ENCODE measurements around the gene NR1I3. TPM values are rescaled to one million over a fixed set of nuclear protein-coding genes. Genes with fewer than 3 reads are reported as not detected.

The NR1I3 gene
- total and polyA plus RNA-seq, 2 donors (not counting 1 experiment from before 2014, with no cell fraction given) = not detected

- H3K4me1 ChIP-seq (ENCODE audit: control insufficient read depth in 2 of 2, insufficient read depth in 2 of 2, low read length in 2 of 2) = no peaks in the 10 kb centered on the region
- ChIA-PET CTCF (no interaction called here), POLR2A (no interaction called here)
- no peaks in the 10 kb centered on the region for H4K20me1 ChIP-seq (ENCODE audit: control insufficient read depth, insufficient read depth, low read length, poor library complexity, severe bottlenecking)
- H3K4me3 ChIP-seq (ENCODE audit: control extremely low read depth in 1 of 5, extremely low read depth in 1 of 5, insufficient read depth in 1 of 5, low read depth in 2 of 5, low read length in 4 of 5) = no peak overlapping the region
- H3K27ac Mint-ChIP-seq = no peak overlapping the region
- no peaks in the 10 kb centered on the region for H3K9me3 Mint-ChIP-seq (ENCODE audit: insufficient read depth)
- intact Hi-C loops (cut with micrococcal nuclease) = no loop called here
- no peak overlapping the region for H3K27ac ChIP-seq (ENCODE audit: low read length in 2 of 2)
- no peak overlapping the region for H2AFZ ChIP-seq (ENCODE audit: insufficient read depth, low read depth, low read length, poor library complexity, severe bottlenecking)
- WGBS (ENCODE audit: insufficient coverage) = 89% methylated on average over 1 of the region's 5 CpGs
- H3K27me3 ChIP-seq (replicated peaks in 1 of 4; ENCODE audit: control extremely low read depth in 1 of 4, control insufficient read depth in 3 of 4, insufficient read depth in 4 of 4, low read length in 3 of 4) = no peaks in the 10 kb centered on the region
- H3K4me2 ChIP-seq (replicated peaks; ENCODE audit: low read depth, low read length, poor library complexity, severe bottlenecking) = no peak overlapping the region
- DNase-seq = no peak
- no peak for TF ChIP-seq EZH2 (IDR thresholded peaks at IDR 0.05; ENCODE audit: borderline replicate concordance, insufficient read depth, low read depth, low read length, poor library complexity, severe bottlenecking)
- TF ChIP-seq, protein P1, sequence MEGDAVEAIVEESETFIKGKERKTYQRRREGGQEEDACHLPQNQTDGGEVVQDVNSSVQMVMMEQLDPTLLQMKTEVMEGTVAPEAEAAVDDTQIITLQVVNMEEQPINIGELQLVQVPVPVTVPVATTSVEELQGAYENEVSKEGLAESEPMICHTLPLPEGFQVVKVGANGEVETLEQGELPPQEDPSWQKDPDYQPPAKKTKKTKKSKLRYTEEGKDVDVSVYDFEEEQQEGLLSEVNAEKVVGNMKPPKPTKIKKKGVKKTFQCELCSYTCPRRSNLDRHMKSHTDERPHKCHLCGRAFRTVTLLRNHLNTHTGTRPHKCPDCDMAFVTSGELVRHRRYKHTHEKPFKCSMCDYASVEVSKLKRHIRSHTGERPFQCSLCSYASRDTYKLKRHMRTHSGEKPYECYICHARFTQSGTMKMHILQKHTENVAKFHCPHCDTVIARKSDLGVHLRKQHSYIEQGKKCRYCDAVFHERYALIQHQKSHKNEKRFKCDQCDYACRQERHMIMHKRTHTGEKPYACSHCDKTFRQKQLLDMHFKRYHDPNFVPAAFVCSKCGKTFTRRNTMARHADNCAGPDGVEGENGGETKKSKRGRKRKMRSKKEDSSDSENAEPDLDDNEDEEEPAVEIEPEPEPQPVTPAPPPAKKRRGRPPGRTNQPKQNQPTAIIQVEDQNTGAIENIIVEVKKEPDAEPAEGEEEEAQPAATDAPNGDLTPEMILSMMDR (IDR thresholded peaks at IDR 0.05) = no peak
- H3K36me3 ChIP-seq (replicated peaks in 1 of 2; ENCODE audit: control extremely low read depth in 1 of 2, control insufficient read depth in 1 of 2, extremely low read depth in 1 of 2, insufficient read depth in 2 of 2, low read length in 1 of 2) = no peaks in the 10 kb centered on the region
- no peaks in the 10 kb centered on the region for H3K79me2 ChIP-seq (ENCODE audit: control insufficient read depth, insufficient read depth, low read length)
- no peak overlapping the region for H3K9ac ChIP-seq (ENCODE audit: low read length)
- no peaks in the 10 kb centered on the region for H3K9me3 ChIP-seq (ENCODE audit: control extremely low read depth in 1 of 3, control insufficient read depth in 2 of 3, insufficient read depth in 1 of 3, low read length in 2 of 3)
- ATAC-seq (ENCODE audit: low read depth) = no peak
- H3K4me1 Mint-ChIP-seq = peaks cover 8% of the 10 kb centered on the region
- H3K4me3 Mint-ChIP-seq = no peak overlapping the region
- H3K27me3 Mint-ChIP-seq = peaks cover 7% of the 10 kb centered on the region
Measured at GRCh38 chr1:161285521-161285920, 47.5 kb upstream of the NR1I3 start.

DNA sequence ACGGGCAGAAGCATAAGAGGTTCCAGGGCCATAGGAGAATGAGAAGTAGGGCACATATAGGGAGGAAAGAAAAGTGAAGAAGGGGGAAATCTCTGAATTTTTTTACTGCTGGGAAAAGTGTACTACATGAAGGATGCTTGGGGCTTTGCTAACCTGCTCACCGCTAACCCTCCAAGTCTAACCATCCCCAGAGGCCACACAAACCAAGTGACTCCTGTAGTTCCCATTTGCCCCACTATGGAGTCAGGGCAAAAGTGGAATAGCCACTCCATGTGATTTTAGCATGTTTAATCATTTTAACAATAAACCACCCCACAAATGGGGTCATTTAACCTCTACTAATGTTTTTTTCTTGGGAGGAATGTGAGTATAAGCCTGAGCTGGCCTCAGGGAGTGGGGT is 47.1 kb upstream of the NR1I3 start:
- no peaks in the 10 kb centered on the region for H3K9me3 ChIP-seq (ENCODE audit: control extremely low read depth in 1 of 3, control insufficient read depth in 2 of 3, insufficient read depth in 1 of 3, low read length in 2 of 3)
- H3K27me3 ChIP-seq (replicated peaks in 1 of 4; ENCODE audit: control extremely low read depth in 1 of 4, control insufficient read depth in 3 of 4, insufficient read depth in 4 of 4, low read length in 3 of 4) = no peaks in the 10 kb centered on the region
- H3K4me2 ChIP-seq (replicated peaks; ENCODE audit: low read depth, low read length, poor library complexity, severe bottlenecking) = no peak overlapping the region
- no peak overlapping the region for H2AFZ ChIP-seq (ENCODE audit: insufficient read depth, low read depth, low read length, poor library complexity, severe bottlenecking)
- no peaks in the 10 kb centered on the region for H3K4me1 ChIP-seq (ENCODE audit: control insufficient read depth in 2 of 2, insufficient read depth in 2 of 2, low read length in 2 of 2)
- no peak overlapping the region for H3K27ac ChIP-seq (ENCODE audit: low read length in 2 of 2)
- no peaks in the 10 kb centered on the region for H3K36me3 ChIP-seq (replicated peaks in 1 of 2; ENCODE audit: control extremely low read depth in 1 of 2, control insufficient read depth in 1 of 2, extremely low read depth in 1 of 2, insufficient read depth in 2 of 2, low read length in 1 of 2)
- H3K4me3 Mint-ChIP-seq = no peak overlapping the region
- ATAC-seq (ENCODE audit: low read depth) (no peak), DNase-seq (no peak)
- intact Hi-C loops (cut with micrococcal nuclease) = no loop called here
- H3K9me3 Mint-ChIP-seq (ENCODE audit: insufficient read depth) = no peaks in the 10 kb centered on the region
- ChIA-PET POLR2A (no interaction called here), CTCF (no interaction called here)
- no peaks in the 10 kb centered on the region for H3K79me2 ChIP-seq (ENCODE audit: control insufficient read depth, insufficient read depth, low read length)
- WGBS (ENCODE audit: insufficient coverage) = no CpG with 5 or more reads among the region's 2 CpGs
- TF ChIP-seq, protein P1 (IDR thresholded peaks at IDR 0.05) = no peak
- no peak for TF ChIP-seq EZH2 (IDR thresholded peaks at IDR 0.05; ENCODE audit: borderline replicate concordance, insufficient read depth, low read depth, low read length, poor library complexity, severe bottlenecking)
- no peak overlapping the region for H3K4me3 ChIP-seq (ENCODE audit: control extremely low read depth in 1 of 5, extremely low read depth in 1 of 5, insufficient read depth in 1 of 5, low read depth in 2 of 5, low read length in 4 of 5)
- no peaks in the 10 kb centered on the region for H4K20me1 ChIP-seq (ENCODE audit: control insufficient read depth, insufficient read depth, low read length, poor library complexity, severe bottlenecking)
- H3K4me1 Mint-ChIP-seq = peaks cover 8% of the 10 kb centered on the region
- H3K9ac ChIP-seq (ENCODE audit: low read length) = no peak overlapping the region
- peaks cover 10% of the 10 kb centered on the region for H3K27me3 Mint-ChIP-seq
- H3K27ac Mint-ChIP-seq = no peak overlapping the region
